ENCODE results near the gene PPP1R7.

DNA sequence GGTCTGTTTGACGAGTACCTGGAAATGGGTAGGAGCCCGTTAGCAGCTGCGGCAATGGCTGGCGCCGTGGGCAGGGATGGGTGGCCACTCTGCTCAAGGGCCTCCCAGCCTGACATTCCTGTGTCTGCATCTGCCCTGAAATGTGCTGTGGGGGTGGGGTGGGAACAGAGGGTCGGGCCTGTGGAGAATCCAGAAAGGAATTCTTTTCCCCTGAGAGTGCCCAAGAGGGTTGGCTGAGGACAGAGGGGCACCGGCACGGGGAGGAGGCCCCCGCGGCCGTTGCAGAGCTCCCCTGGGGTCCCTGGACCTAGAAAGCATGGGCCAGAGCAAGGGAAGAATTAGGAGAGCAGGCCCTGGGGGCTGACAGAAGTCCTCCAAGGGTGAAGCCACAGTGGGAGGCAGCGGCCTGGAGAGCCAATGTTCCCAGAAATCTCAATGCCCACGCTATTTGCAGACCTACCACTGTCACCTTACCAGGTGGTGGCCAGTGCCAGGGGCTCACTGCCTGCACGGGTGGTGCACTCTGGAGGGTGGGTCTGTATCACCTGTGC lies 66.0 kb downstream of the PPP1R7 start:
- TF ChIP-seq, protein P1, sequence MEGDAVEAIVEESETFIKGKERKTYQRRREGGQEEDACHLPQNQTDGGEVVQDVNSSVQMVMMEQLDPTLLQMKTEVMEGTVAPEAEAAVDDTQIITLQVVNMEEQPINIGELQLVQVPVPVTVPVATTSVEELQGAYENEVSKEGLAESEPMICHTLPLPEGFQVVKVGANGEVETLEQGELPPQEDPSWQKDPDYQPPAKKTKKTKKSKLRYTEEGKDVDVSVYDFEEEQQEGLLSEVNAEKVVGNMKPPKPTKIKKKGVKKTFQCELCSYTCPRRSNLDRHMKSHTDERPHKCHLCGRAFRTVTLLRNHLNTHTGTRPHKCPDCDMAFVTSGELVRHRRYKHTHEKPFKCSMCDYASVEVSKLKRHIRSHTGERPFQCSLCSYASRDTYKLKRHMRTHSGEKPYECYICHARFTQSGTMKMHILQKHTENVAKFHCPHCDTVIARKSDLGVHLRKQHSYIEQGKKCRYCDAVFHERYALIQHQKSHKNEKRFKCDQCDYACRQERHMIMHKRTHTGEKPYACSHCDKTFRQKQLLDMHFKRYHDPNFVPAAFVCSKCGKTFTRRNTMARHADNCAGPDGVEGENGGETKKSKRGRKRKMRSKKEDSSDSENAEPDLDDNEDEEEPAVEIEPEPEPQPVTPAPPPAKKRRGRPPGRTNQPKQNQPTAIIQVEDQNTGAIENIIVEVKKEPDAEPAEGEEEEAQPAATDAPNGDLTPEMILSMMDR (IDR thresholded peaks at IDR 0.05 in 2 of 3, conservative IDR thresholded peaks at IDR 0.05 in 1 of 3; ENCODE audit: borderline replicate concordance in 1 of 3, insufficient read depth in 1 of 3, low read depth in 2 of 3, low read length in 2 of 3) = no peak
- TF ChIP-seq POLR2A (IDR thresholded peaks at IDR 0.05; ENCODE audit: borderline replicate concordance, extremely low read depth, insufficient read depth, insufficient read length) (no peak), EZH2 (IDR thresholded peaks at IDR 0.05) (no peak), CEBPB (IDR thresholded peaks at IDR 0.05; ENCODE audit: low read depth) (no peak), ZFX (IDR thresholded peaks at IDR 0.05) (no peak), POLR2AphosphoS5 (IDR thresholded peaks at IDR 0.05; ENCODE audit: low read depth, low read length) (no peak), TCF7L2 (IDR thresholded peaks at IDR 0.05; ENCODE audit: borderline replicate concordance, extremely low read depth, insufficient read depth, insufficient read length) (no peak)
- TF ChIP-seq, protein P2, sequence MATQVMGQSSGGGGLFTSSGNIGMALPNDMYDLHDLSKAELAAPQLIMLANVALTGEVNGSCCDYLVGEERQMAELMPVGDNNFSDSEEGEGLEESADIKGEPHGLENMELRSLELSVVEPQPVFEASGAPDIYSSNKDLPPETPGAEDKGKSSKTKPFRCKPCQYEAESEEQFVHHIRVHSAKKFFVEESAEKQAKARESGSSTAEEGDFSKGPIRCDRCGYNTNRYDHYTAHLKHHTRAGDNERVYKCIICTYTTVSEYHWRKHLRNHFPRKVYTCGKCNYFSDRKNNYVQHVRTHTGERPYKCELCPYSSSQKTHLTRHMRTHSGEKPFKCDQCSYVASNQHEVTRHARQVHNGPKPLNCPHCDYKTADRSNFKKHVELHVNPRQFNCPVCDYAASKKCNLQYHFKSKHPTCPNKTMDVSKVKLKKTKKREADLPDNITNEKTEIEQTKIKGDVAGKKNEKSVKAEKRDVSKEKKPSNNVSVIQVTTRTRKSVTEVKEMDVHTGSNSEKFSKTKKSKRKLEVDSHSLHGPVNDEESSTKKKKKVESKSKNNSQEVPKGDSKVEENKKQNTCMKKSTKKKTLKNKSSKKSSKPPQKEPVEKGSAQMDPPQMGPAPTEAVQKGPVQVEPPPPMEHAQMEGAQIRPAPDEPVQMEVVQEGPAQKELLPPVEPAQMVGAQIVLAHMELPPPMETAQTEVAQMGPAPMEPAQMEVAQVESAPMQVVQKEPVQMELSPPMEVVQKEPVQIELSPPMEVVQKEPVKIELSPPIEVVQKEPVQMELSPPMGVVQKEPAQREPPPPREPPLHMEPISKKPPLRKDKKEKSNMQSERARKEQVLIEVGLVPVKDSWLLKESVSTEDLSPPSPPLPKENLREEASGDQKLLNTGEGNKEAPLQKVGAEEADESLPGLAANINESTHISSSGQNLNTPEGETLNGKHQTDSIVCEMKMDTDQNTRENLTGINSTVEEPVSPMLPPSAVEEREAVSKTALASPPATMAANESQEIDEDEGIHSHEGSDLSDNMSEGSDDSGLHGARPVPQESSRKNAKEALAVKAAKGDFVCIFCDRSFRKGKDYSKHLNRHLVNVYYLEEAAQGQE (IDR thresholded peaks at IDR 0.05; ENCODE audit: low read depth) = no peak
- TF ChIP-seq, protein P3, sequence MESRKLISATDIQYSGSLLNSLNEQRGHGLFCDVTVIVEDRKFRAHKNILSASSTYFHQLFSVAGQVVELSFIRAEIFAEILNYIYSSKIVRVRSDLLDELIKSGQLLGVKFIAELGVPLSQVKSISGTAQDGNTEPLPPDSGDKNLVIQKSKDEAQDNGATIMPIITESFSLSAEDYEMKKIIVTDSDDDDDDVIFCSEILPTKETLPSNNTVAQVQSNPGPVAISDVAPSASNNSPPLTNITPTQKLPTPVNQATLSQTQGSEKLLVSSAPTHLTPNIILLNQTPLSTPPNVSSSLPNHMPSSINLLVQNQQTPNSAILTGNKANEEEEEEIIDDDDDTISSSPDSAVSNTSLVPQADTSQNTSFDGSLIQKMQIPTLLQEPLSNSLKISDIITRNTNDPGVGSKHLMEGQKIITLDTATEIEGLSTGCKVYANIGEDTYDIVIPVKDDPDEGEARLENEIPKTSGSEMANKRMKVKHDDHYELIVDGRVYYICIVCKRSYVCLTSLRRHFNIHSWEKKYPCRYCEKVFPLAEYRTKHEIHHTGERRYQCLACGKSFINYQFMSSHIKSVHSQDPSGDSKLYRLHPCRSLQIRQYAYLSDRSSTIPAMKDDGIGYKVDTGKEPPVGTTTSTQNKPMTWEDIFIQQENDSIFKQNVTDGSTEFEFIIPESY (IDR thresholded peaks at IDR 0.05; ENCODE audit: extremely low read depth, insufficient replicate concordance, low read length) = no peak
- TF ChIP-seq, protein P4, sequence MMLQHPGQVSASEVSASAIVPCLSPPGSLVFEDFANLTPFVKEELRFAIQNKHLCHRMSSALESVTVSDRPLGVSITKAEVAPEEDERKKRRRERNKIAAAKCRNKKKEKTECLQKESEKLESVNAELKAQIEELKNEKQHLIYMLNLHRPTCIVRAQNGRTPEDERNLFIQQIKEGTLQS (IDR thresholded peaks at IDR 0.05) = no peak

All from HCT116 (cell line).